Central memory CD4-positive, alpha-beta T cell (primary cell): ENCODE results near the gene FAM81A.

Experiments
- DNase-seq: peaks from one replicate; pipeline ENCODE4 v3.0.0; 2022

The FAM81A gene

DNA sequence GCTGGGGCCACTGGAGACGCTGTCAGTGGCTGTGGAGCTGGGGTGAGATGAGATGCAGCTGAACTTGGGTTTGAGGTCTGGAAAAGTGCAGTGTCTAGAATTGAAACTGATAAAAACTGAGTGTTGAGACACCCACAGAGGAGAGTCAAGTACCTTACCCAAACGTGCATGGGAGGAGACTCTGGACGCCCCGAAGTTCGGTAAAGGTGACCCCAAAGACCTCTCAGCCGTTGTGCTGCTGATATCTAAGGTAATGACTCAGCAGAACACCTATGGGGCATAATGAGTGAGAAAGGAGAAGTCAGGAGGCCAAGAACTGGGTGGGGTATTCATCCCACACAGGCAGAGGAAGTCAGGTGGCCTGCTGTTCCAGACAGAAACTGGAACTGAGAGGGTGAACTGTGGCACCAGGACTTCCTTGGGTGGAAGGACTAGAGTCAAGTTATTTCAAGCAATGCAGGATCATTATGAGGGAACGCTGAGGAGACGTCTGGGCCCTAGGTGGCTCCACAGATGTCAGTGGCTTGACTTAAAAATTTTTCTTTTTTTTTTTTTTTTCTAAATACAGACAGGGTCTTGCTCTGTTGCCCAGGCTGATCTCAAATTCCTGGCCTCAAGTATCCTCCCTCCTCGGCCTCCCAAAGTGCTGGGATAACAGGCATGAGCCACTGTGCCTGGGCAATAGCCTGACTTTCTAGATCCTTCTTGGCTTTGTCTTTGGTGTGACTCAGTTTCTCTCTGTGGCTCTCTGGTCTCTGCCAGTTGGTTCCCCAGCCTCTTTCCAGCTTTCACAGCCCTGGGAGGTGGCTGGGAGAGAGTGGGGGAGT, 105.9 kb downstream of the FAM81A start:
- DNase-seq: no peak

DNA sequence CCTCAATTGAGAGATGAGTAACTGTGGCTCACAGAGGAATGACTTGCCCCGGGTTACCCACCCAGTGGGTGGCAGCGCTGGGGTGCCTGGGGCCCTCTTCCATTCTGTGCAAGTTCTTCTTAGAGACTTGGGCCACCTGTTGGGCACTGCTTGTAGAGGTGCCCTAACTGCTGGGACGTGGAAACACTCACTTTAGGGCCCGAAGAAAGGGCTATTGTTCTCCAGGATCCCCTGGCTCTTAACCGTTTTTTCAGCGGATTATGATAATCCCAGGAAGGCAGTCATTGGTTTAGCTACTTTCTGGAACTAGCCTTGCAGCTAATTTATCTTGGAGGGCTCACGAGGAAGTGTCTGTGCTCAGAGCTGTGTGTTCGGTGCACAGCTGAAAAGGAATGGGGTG, 107.6 kb downstream of the FAM81A start:
- DNase-seq: no peak

DNA sequence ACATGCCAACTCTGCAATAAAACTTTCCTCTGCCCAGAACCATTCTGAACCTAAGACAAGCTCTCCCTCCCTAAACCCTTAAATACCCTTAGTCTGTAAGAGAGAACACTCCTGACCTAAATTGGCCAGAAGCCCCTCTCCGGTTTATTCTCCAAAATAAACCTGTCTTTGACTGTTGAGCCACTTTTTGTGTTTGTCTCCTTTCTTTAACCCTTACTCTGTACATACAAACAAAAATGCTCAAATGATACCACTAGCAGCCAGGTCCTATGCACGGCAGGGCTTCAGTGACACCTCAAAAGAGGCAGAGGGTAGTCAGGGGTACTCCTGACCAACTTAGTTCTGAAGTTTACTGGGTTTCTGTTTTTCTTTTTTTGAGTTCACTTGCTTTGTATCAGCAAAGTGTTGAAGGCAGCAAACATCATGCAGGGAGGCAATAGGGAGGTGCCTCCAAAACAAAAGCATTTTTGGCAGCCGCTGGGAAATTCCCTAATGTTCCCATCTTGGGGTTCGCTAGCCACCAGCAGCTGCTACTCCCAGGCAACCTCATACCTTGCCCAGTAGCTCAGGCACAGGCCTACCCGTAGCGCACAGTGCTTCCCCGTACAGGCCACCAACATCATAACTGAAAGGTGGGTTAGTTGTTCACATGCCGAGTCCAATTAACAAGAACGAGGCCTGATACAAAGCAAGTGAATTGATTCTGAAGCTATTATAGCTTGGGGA, 110.7 kb downstream of the FAM81A start:
- DNase-seq: no peak

DNA sequence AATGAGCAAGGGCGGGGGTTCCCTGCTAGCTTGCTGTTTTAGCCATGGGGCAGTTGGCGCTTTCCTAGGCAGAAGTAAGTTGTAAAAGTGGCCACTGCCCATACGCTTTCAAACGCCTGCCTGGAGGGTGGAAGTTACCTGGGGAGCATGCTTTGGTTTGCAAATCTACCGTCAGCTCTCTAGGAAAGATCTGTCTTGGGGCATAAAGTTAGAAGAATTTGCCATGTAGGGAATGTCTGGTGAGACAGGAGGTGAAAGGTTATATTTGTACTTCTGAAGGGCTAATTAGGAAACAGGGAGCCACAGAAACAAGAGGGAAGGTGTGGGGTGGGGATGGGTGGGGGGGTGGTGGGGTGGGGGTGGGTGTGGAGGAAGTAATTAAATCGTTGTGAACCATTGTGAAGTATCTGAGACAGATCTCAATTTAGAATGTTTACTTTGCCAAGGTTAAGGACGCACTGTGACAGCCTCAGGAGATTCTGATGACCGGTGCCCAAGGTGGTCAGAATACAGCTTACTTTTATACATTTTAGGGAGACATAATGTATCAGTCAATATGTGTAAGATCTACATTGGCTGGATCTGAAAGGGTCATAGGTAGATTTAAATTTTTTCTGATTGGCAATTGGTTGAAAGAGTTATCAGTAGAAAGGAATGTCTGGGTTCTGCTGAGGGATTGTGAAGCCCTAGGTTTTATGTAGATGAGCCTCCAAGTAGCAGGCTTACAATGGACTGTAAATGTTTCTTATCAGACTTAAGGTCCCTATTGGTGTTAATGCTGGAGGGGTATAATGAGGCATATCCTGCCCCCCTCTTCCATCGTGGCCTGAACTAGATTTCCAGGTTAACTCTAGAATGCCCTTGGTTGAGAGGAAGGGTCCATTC, 111.6 kb downstream of the FAM81A start:
- DNase-seq: no peak

GRCh38 chr15:59550530-59550929, 112.5 kb downstream of the FAM81A start:
- no peak for DNase-seq

DNA sequence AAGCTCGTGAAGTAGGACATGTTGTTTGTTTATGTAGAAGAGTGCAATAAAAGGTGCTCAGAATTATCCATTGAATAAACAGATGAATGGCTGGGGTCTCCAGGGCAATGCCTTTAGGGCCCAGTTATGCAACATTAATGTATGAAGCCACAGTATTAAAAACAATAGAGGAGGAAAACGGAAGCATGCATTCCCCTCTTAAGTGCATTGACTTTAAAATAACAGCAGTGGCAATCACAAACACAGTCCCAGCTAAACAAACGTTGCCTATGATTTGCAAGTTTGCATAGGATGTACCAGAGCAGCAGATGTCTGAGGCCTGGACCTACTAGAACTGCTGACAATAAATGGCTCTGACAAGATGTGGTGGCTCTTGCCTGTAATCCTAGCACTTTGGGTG, 113.0 kb downstream of the FAM81A start:
- DNase-seq: no peak

DNA sequence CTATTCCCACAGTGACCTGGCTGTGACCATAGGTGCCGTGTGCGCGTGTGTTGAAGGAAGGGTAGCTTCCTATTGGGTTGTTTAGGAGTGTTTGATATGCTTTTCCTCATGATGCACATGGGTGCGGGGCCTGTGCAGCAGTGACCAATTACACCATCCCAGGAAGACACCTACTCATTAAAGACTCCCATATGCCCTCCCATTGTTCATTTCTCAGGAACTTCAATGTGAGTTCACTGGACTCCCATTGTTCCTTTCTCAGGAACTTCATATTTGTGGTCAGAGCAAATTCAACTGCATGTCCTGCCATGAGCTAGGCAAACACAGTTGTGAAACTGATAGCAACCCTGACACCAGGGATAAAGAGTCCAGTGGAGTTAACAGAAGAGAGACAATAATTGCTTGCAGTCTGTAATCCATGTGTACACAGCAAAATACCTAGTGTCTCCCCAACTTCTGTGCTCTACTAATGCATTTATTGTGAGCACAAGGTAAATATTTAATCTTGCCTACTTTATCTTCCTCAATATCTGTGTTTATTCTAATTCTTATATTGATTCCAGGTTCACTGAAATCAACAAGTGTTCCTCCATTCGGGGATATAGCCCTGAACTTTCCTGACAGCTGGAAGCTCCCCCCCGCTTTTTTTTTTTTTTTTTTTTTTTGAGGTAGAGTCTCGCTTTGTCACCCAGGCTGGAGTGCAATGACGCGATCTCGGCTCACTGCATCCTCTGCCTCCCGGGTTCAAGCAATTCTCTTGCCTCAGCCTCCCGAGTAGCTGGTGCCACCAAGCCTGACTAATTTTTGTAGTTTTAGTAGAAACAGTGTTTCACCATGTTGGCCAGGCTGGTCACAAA, 116.1 kb downstream of the FAM81A start:
- no peak for DNase-seq

GRCh38 chr15:59555696-59556095, 117.7 kb downstream of the FAM81A start:
- no peak for DNase-seq

DNA sequence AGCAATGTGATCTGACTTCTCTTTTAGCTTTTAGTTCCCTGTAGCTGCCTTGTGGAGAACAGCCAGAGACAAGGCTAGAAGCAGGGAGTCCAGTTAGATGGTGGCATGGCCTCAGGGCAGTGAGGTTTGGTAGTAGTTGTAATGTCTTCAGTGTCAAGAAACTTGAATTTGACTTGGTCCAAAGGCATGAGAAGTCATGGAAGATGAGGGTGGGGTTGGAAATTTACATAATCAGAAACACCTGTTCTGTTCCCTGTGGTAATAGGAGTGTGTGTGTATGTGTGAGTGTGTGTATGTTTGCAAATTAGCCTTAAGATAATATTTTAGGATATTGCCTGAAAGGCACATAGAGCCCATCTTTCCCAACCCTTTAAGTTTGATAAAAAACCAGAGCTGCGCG, 118.4 kb downstream of the FAM81A start:
- no peak for DNase-seq

GRCh38 chr15:59557581-59557980, 119.6 kb downstream of the FAM81A start:
- DNase-seq: no peak

DNA sequence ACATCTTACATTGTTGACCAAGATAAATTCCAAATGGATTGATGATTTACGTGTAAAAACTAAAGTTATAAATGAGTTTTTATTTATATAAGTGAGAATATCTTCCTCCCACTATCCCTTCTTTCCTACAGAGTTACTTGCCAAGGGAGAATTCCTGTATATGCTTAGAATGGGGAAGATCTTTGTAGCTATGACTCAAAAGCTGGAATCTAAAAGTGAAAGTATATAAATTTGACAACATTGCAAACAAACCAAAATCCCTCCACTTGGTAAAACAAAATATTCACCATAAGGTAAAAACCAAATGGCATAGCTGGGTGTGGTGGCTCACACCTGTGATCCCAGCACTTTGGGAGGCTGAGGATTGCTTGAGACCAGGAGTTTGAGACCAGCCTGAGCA, 120.9 kb downstream of the FAM81A start:
- no peak for DNase-seq

DNA sequence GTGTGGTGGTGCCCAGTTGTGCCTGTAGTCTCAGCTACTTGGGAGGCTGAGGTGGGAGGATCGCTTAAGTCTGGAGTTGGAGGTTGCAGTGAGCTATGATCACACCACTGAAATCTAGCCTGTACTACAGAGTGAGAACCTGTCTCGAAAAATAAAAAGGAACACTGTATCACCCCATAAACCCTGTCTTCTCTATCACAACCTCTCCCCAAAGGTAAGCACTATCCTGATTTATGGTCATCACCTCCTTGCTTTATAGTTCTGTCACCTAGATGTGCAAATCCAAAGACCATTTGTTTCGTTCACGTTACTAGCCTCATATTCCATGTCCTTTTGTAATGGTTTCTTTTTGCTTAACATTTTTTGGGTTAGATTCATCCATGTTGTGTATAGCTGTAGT, 123.6 kb downstream of the FAM81A start:
- no peak for DNase-seq

DNA sequence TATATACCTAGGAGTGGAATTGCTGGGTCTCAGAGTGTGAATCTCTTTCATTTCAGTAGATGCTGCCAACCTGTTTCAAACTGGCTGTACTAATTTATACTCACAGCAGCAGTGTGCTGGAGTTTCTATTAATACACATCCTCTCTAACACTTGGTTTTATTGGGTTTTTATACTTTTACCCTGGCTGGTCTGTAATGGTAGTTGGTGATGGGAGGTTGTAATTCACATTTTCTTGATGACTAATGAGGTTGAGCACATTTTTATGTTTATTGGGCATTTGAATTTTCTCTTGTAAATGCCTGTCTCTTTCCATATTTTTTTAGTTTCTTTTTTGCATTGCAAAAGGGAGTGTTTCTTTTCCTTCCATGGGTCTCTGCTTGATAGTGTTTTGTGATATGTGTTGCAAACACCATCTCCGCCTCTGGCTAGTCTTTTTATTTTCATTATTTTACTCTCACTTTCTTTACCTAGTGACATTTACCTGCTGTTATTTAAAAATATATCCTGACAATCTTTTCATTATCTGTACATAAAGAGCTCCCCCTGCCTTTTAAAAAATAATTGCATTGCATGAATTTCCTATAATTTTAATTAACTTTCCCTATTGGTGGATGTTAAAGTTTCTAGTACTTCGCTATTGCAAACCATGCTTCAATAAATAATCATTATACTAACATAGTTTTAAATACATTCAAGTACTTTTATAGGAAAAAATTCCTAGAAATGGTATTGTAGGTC, 124.6 kb downstream of the FAM81A start:
- no peak for DNase-seq

GRCh38 chr15:59565299-59565698, 127.3 kb downstream of the FAM81A start:
- no peak for DNase-seq

- no peak for DNase-seq
Observed at GRCh38 chr15:59567324-59567723, 129.3 kb downstream of the FAM81A start.

DNA sequence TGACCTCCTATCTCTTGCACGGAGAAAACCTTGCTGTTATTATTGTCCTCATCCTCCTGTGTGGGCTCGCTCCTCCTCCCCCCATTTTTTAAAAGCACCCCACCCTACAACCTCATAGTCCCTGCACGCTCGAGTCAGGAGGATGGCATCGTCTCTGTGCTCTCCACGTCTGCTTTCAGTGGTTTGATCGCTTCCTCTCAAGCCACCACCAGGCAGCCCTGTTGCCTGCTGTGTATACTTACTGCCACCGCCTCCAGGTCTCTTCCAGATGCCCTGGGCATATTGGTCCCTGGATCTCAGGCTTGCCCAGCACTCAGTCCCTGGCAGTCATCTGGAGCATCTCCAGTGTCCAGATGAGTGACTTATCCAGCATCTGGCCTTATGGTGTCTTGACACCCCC, 131.5 kb downstream of the FAM81A start:
- DNase-seq: no peak

DNA sequence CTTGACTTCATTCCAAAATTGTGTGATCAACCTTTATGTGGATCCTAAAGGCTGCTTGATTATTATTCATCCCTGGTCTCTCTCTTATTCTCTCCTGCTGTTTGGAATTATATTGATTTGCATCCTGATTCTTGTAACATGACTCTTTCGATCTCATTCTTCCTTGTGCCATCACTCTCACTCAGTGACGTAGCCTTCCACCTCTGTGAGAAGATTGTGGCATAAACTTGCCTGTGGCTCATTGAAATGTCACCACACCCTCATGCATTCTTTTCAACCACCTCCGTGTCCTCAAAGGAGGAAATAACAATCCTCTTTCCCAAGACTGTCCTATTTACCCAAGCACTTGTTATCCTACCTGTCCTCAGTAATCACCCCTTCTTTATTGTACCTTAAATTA, 132.3 kb downstream of the FAM81A start:
- DNase-seq: no peak

GRCh38 chr15:59571606-59572005, 133.6 kb downstream of the FAM81A start:
- no peak for DNase-seq
